Activated CD8-positive, alpha-beta memory T cell treated with anti-CD3 and anti-CD28 coated beads, Interleukin-2, amount 10 ng/mL, durations not matched to agents 7 days and 5 days (primary cell): Measurements from ENCODE around the gene TBC1D1. TPM values are rescaled to one million over a fixed set of nuclear protein-coding genes. Genes with fewer than 3 reads are reported as not detected.

Source experiments
- ATAC-seq: fragments of 150-1000 bp; cut with Tn5 transposase; one replicate; pipeline ENCODE4 v1.10.0; 2021; ENCODE audit warnings: moderate library complexity
- CTCF ChIA-PET: fragments of 350-600 bp; sonication (Branson Sonifier 250); formaldehyde crosslinking; loops from one replicate; lab custom pipeline; 2021; ENCODE audit warnings: antibody characterized with exemption; lab: Charles Lee
- DNase-seq: peaks from one replicate; pipeline ENCODE4 v3.0.0-alpha.2; 2020
- H3K27ac Mint-ChIP-seq: one replicate; pipeline ENCODE4 v1.8.0; 2021; ENCODE audit warnings: mild to moderate bottlenecking, mixed read lengths
- H3K27me3 Mint-ChIP-seq: one replicate; pipeline ENCODE4 v1.8.0; 2021; ENCODE audit warnings: mixed read lengths
- H3K36me3 Mint-ChIP-seq: one replicate; pipeline ENCODE4 v1.8.0; 2021; ENCODE audit warnings: mild to moderate bottlenecking, mixed read lengths
- H3K4me1 Mint-ChIP-seq: one replicate; pipeline ENCODE4 v1.8.0; 2021; ENCODE audit warnings: mixed read lengths
- H3K4me3 Mint-ChIP-seq: one replicate; pipeline ENCODE4 v1.8.0; 2021; ENCODE audit warnings: mild to moderate bottlenecking, moderate library complexity, mixed read lengths
- H3K9me3 Mint-ChIP-seq: one replicate; pipeline ENCODE4 v1.8.0; 2022; ENCODE audit warnings: low read depth, mixed read lengths
- total RNA-seq, 2 experiments: library from RNA; stranded (reverse); gene quantifications; one replicate each; pipeline ENCODE4 v1.2.3, GENCODE V29; 2021

The TBC1D1 gene
- total RNA-seq, 2 experiments from 2014 or later, result 62.9 to 72.2 TPM

GRCh38 chr4:38106311-38106710, 215.4 kb downstream of the TBC1D1 start:
- CTCF ChIA-PET, result no interaction called here
- no peaks in the 10 kb centered on the region for H3K9me3 Mint-ChIP-seq
- no peak overlapping the region for H3K4me3 Mint-ChIP-seq
- no peaks in the 10 kb centered on the region for H3K27me3 Mint-ChIP-seq
- ATAC-seq (no peak), DNase-seq (no peak)
- peaks cover 37% of the 10 kb centered on the region for H3K36me3 Mint-ChIP-seq
- peak overlapping the region; percentile 5 for H3K27ac Mint-ChIP-seq
- peaks cover 16% of the 10 kb centered on the region for H3K4me1 Mint-ChIP-seq

GRCh38 chr4:38106886-38107514, 216.1 kb downstream of the TBC1D1 start:
- H3K4me3 Mint-ChIP-seq, result no peak overlapping the region
- H3K4me1 Mint-ChIP-seq, result peaks cover 16% of the 10 kb centered on the region
- H3K27me3 Mint-ChIP-seq, result no peaks in the 10 kb centered on the region
- ATAC-seq (no peak), DNase-seq (no peak)
- H3K9me3 Mint-ChIP-seq, result no peaks in the 10 kb centered on the region
- no peak overlapping the region for H3K27ac Mint-ChIP-seq
- CTCF ChIA-PET, result interaction anchor here (0.7 kb wide), 1 partner anchor 12 kb away, joined by 4 read pairs; no protein-coding TSS in a partner anchor
- H3K36me3 Mint-ChIP-seq, result peaks cover 35% of the 10 kb centered on the region

GRCh38 chr4:38107818-38108217, 216.9 kb downstream of the TBC1D1 start:
- Mint-ChIP-seq H3K4me3 (no peak overlapping the region), H3K27ac (no peak overlapping the region), H3K9me3 (no peaks in the 10 kb centered on the region), H3K4me1 (peaks cover 17% of the 10 kb centered on the region), H3K36me3 (peaks cover 33% of the 10 kb centered on the region), H3K27me3 (no peaks in the 10 kb centered on the region)
- CTCF ChIA-PET, result interaction anchor here (0.7 kb wide), 1 partner anchor 11 kb away, joined by 4 read pairs; no protein-coding TSS in a partner anchor
- ATAC-seq (no peak), DNase-seq (no peak)

- Mint-ChIP-seq H3K4me1 (peaks cover 17% of the 10 kb centered on the region), H3K9me3 (no peaks in the 10 kb centered on the region), H3K4me3 (no peak overlapping the region), H3K27me3 (no peaks in the 10 kb centered on the region), H3K36me3 (peaks cover 31% of the 10 kb centered on the region), H3K27ac (no peak overlapping the region)
- ATAC-seq, result no peak
- no peak for DNase-seq
- CTCF ChIA-PET, result interaction anchor here (1.0 to 1.2 kb wide), 2 partner anchors 8 to 10 kb away, joined by 3 read pairs; no protein-coding TSS in a partner anchor
These were observed 218.5 kb downstream of the TBC1D1 start for GRCh38 chr4:38109370-38109769.

DNA sequence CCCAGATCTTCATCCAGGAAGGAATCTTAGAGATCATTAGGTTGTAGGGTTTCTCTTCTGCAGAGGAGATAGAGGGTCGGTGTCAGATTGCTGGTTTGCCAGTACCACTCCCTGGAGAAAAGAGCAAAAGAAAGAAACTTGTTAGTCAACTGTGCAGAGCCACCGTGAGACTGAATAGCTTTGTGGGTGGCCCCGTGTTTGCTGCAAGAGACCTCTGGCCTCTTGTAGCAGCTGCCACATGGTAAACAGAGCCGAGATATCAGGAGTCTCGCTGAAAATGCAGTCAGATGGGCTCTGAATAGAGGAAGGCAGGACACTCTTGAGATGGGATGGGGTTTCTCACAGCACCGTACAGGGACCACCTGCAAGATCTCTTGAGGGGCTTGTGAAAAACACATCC, 219.0 kb downstream of the TBC1D1 start:
- Mint-ChIP-seq H3K4me1 (peaks cover 18% of the 10 kb centered on the region), H3K36me3 (peaks cover 33% of the 10 kb centered on the region)
- CTCF ChIA-PET, result interaction anchor here (0.6 to 1.0 kb wide), 2 partner anchors 9 to 258 kb away, joined by 3 read pairs; no protein-coding TSS in a partner anchor

DNA sequence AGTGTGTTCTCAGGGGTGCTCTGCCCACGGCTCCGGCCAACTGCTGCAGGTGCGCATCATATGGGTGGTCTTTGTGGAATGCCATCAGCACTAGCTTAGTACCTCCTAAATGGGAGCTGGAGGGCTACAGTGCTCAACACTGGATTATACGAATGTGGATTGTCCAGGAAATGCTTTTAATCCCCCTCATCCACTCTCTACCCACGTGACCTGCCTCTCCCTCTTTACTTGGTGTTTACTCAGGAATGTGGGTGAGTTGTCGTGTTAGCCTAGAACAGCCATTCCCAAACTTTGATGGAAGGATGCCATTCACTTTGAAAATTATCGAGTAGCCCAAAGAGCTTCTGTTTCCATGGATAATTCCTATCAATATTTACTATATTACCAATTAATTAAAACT, 220.1 kb downstream of the TBC1D1 start:
- H3K9me3 Mint-ChIP-seq, result no peaks in the 10 kb centered on the region
- no peak for ATAC-seq
- peaks cover 29% of the 10 kb centered on the region for H3K36me3 Mint-ChIP-seq
- CTCF ChIA-PET, result no interaction called here
- no peaks in the 10 kb centered on the region for H3K27me3 Mint-ChIP-seq
- DNase-seq, result no peak
- H3K4me3 Mint-ChIP-seq, result no peak overlapping the region
- no peak overlapping the region for H3K27ac Mint-ChIP-seq
- H3K4me1 Mint-ChIP-seq, result peaks cover 14% of the 10 kb centered on the region

More for the DNA sequence above, 219.0 kb downstream of the TBC1D1 start:
- no peak for DNase-seq
- Mint-ChIP-seq H3K27ac (no peak overlapping the region), H3K4me3 (no peak overlapping the region), H3K27me3 (no peaks in the 10 kb centered on the region), H3K9me3 (no peaks in the 10 kb centered on the region)
- no peak for ATAC-seq

DNA sequence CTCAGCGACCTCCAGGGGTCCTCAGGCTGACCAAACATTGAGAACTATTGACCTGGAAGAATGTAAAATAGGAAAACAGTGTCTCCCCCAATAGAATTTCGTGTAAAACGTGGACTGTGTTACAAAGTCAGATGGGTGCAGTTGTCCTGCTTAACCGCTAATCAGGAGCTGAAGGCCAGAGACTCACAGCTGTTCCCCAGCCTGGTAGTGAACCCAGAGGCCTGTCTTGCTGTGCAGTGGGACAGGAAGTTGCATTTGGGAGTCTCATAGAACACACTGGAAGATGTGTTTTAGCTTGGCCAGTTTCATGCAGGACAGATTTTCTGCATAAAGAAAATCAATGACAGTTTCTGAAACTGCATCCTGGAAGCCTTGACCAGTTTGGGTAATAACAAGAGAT, 220.8 kb downstream of the TBC1D1 start:
- peaks cover 13% of the 10 kb centered on the region for H3K4me1 Mint-ChIP-seq
- DNase-seq (no peak), ATAC-seq (no peak)
- CTCF ChIA-PET, result interaction anchor here (1.2 kb wide), 1 partner anchor 34 kb away, joined by 3 read pairs; no protein-coding TSS in a partner anchor
- no peak overlapping the region for H3K4me3 Mint-ChIP-seq
- no peak overlapping the region for H3K27ac Mint-ChIP-seq
- H3K9me3 Mint-ChIP-seq, result no peaks in the 10 kb centered on the region
- peaks cover 32% of the 10 kb centered on the region for H3K36me3 Mint-ChIP-seq
- no peaks in the 10 kb centered on the region for H3K27me3 Mint-ChIP-seq

DNA sequence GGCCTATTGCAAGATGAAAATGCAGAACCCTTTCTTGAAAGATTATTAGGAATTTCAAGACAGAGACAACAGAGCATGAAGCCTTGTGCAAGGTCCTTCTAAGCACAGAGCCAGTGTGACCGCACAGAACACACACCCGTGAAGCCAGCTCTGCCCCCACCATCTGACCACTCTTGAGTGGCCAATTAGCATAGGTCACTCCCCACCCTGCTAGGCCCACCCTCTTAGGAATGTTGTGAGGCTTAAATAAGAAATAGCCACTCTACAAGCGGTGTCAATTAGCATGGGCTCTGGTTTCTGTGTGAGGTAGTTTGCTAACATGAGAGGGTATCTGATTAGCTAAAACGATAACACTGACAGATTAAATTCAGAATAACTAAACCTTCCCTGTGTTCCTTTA, 222.2 kb downstream of the TBC1D1 start:
- H3K36me3 Mint-ChIP-seq, result peaks cover 25% of the 10 kb centered on the region
- ATAC-seq (no peak), DNase-seq (no peak)
- H3K4me1 Mint-ChIP-seq, result peaks cover 13% of the 10 kb centered on the region
- no peak overlapping the region for H3K4me3 Mint-ChIP-seq
- CTCF ChIA-PET, result no interaction called here
- H3K27ac Mint-ChIP-seq, result no peak overlapping the region
- H3K27me3 Mint-ChIP-seq, result no peaks in the 10 kb centered on the region
- no peaks in the 10 kb centered on the region for H3K9me3 Mint-ChIP-seq

- peaks cover 13% of the 10 kb centered on the region for H3K4me1 Mint-ChIP-seq
- ATAC-seq, result no peak
- no peak for DNase-seq
- no peaks in the 10 kb centered on the region for H3K9me3 Mint-ChIP-seq
- H3K27ac Mint-ChIP-seq, result no peak overlapping the region
- H3K4me3 Mint-ChIP-seq, result no peak overlapping the region
- H3K27me3 Mint-ChIP-seq, result no peaks in the 10 kb centered on the region
- H3K36me3 Mint-ChIP-seq, result peaks cover 26% of the 10 kb centered on the region
- CTCF ChIA-PET, result no interaction called here
These were observed 222.7 kb downstream of the TBC1D1 start for GRCh38 chr4:38113551-38113950.

DNA sequence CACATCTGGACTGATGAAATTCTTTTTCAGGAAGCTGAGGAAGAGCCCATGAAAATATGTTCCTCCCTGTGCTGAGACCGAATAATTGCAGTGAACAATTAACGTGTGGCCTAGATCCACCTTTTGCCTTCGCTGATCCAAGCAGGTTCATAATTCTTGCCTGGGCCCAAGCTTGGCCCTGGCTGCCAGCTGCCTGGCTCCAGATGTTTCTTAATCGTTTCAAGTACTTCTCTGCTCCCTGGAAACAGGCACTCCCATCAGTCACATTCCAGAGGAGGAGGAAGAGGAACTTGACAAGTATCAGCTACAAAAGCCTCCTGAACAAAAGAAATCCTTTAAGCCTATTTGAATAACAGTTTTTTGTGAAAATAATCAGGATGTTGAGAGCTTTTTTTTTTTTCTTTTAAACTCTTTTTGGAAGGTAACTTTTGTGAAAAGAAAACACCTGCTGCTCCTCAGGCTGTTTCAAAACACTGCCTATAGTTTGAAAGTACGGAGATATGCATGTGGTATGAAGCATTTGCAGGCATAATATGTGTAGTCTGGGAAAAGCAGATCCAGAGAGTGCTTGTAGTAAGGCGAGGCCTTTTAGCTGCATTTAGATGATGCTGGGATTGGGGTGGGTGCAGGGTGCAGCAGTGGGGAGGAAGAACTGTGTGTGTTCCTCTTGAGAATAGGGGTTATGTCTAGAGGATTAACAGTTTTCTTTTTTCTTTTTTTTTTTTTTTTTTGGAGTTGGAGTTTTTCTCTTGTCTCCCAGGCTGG, 223.7 kb downstream of the TBC1D1 start:
- ATAC-seq (no peak), DNase-seq (no peak)
- CTCF ChIA-PET, result interaction anchor here (0.8 kb wide), 1 partner anchor 14 kb away, joined by 4 read pairs; no protein-coding TSS in a partner anchor
- H3K27me3 Mint-ChIP-seq, result no peaks in the 10 kb centered on the region
- H3K36me3 Mint-ChIP-seq, result peaks cover 23% of the 10 kb centered on the region
- H3K4me1 Mint-ChIP-seq, result peaks cover 14% of the 10 kb centered on the region
- H3K4me3 Mint-ChIP-seq, result no peak overlapping the region
- H3K27ac Mint-ChIP-seq, result no peak overlapping the region
- no peaks in the 10 kb centered on the region for H3K9me3 Mint-ChIP-seq

DNA sequence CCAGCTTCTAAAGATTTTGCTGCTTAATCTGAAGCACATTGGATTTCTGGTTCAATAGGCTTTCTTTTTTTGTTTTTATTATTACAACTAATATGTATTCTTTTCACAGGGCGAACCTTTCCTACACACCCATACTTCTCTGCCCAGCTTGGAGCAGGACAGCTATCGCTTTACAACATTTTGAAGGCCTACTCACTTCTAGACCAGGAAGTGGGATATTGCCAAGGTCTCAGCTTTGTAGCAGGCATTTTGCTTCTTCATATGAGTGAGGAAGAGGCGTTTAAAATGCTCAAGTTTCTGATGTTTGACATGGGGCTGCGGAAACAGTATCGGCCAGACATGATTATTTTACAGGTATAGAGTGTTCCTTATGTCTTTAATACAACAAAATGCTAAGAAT, 224.7 kb downstream of the TBC1D1 start:
- no peaks in the 10 kb centered on the region for H3K27me3 Mint-ChIP-seq
- peaks cover 25% of the 10 kb centered on the region for H3K36me3 Mint-ChIP-seq
- DNase-seq (no peak), ATAC-seq (no peak)
- no peaks in the 10 kb centered on the region for H3K9me3 Mint-ChIP-seq
- CTCF ChIA-PET, result interaction anchor here (1.4 kb wide), 1 partner anchor 64 kb away, joined by 4 read pairs; no protein-coding TSS in a partner anchor
- H3K4me3 Mint-ChIP-seq, result no peak overlapping the region
- peaks cover 18% of the 10 kb centered on the region for H3K4me1 Mint-ChIP-seq
- H3K27ac Mint-ChIP-seq, result no peak overlapping the region

GRCh38 chr4:38117591-38117990, 226.7 kb downstream of the TBC1D1 start:
- no peaks in the 10 kb centered on the region for H3K27me3 Mint-ChIP-seq
- H3K4me3 Mint-ChIP-seq, result no peak overlapping the region
- DNase-seq (no peak), ATAC-seq (no peak)
- peaks cover 18% of the 10 kb centered on the region for H3K4me1 Mint-ChIP-seq
- CTCF ChIA-PET, result no interaction called here
- H3K27ac Mint-ChIP-seq, result no peak overlapping the region
- peaks cover 37% of the 10 kb centered on the region for H3K36me3 Mint-ChIP-seq
- no peaks in the 10 kb centered on the region for H3K9me3 Mint-ChIP-seq

GRCh38 chr4:38119668-38120385, 228.9 kb downstream of the TBC1D1 start:
- peaks cover 31% of the 10 kb centered on the region for H3K4me1 Mint-ChIP-seq
- ATAC-seq (no peak), DNase-seq (no peak)
- H3K27me3 Mint-ChIP-seq, result no peaks in the 10 kb centered on the region
- CTCF ChIA-PET, result interaction anchor here (1.0 to 1.2 kb wide), 4 partner anchors 11 to 50 kb away, joined by 3 to 4 read pairs (median 3); no protein-coding TSS in a partner anchor
- H3K9me3 Mint-ChIP-seq, result no peaks in the 10 kb centered on the region
- no peak overlapping the region for H3K27ac Mint-ChIP-seq
- H3K36me3 Mint-ChIP-seq, result peaks cover 39% of the 10 kb centered on the region
- H3K4me3 Mint-ChIP-seq, result no peak overlapping the region
